Right lobe of liver (tissue), 6 donors: ENCODE results near the gene WIPF2. TPM values are rescaled to one million over a fixed set of nuclear protein-coding genes. Genes with fewer than 3 reads are reported as not detected.

ENCODE experiments used
- ATAC-seq, 4 donors: fragments of 200-7000 bp; cut with Tn5 transposase; one replicate each; pipeline ENCODE4 v1.9.1; 2020; ENCODE audit warnings: mild to moderate bottlenecking in 4 of 4, moderate library complexity in 4 of 4
- DNase-seq, 3 donors: peaks; one replicate each; pipeline ENCODE4 v3.0.0-alpha.2; 2020
- H3K27ac ChIP-seq, 3 donors: fragments of 200-600 bp; one replicate each; pipeline ENCODE4 v1.8.0; 2022
- H3K27me3 ChIP-seq, 2 donors: fragments of 200-600 bp; one replicate each; pipeline ENCODE4 v1.8.0; 2022
- H3K36me3 ChIP-seq, 4 donors: fragments of 200-600 bp; sonication (generic) in 1 of 4; one replicate each; pipeline versions ENCODE4 v1.5.1 to v1.8.0; 2017 to 2022; ENCODE audit warnings: control low read depth in 1 of 4
- H3K4me1 ChIP-seq, 4 donors: fragments of 200-600 bp; sonication (generic) in 1 of 4; one replicate each; pipeline versions ENCODE4 v1.5.1 to v1.8.0; 2017 to 2022; ENCODE audit warnings: control low read depth in 1 of 4
- H3K4me3 ChIP-seq, 3 donors: fragments of 200-600 bp; one replicate each; pipeline ENCODE4 v1.8.0; 2022
- H3K9me3 ChIP-seq, 4 donors: fragments of 200-600 bp; sonication (generic) in 1 of 4; one replicate each; pipeline versions ENCODE4 v1.5.1 to v1.8.0; 2017 to 2022; ENCODE audit warnings: control low read depth in 1 of 4
- POLR2A ChIP-seq: fragments of 450-650 bp; IDR thresholded peaks from one replicate; pipeline ENCODE4 v1.6.1; 2017; ENCODE audit warnings: antibody characterized with exemption, mild to moderate bottlenecking
- WGBS: methylation state at CpG from one replicate; pipeline ENCODE4 v1.1.6; 2018; ENCODE audit warnings: low coverage, low lambda C conversion rate; ENCODE audit not compliant: insufficient coverage; ENCODE audit errors: missing lambda C conversion rate; 5-methylcytosine and 5-hydroxymethylcytosine counted together
- intact Hi-C, 2 donors: fragments of 100-400 bp; cut with DNase I; formaldehyde crosslinking; loops; one replicate each; pipeline versions ENCODE4 v1.11.2 to v1.14.1; 2022
- total RNA-seq, 6 experiments: library from RNA; depleted of rRNA in 2 of 6; stranded (reverse); fragments of >200 nt in 2 of 6; fragmentation: NEBNext Ultra II Directional in 3 of 6; extraction: Animal tissue kit (Norgen Biotek cat#: 25700) in 3 of 6; gene quantifications; one replicate each; pipeline versions ENCODE4 v1.1.0 to v1.2.4, GENCODE V29; 2016 to 2023
- TF ChIP-seq, protein P1 (sequence below), 4 donors: fragments of 200-600 bp in 3 of 4; fragments of 450-650 bp in 1 of 4; IDR thresholded peaks; one replicate each; pipeline versions ENCODE4 v1.5.1 to v1.8.0; 2016 to 2022; ENCODE audit warnings: antibody characterized with exemption in 4 of 4, mild to moderate bottlenecking in 2 of 4
- donor health status: DM: no; HTN: yes; CAD: no.
- donor health status: DM: no; HTN: no; CAD: no.
- donor health status: DM: no; HTN: no; CAD: no.
- donor health status: DM: no; HTN: yes; CAD: no.
- donor health status: DM: no; HTN: yes; CAD: no.

The WIPF2 gene
- total RNA-seq, 6 experiments from 2014 or later = 7.0 to 12.1 (median 9.0) TPM

DNA sequence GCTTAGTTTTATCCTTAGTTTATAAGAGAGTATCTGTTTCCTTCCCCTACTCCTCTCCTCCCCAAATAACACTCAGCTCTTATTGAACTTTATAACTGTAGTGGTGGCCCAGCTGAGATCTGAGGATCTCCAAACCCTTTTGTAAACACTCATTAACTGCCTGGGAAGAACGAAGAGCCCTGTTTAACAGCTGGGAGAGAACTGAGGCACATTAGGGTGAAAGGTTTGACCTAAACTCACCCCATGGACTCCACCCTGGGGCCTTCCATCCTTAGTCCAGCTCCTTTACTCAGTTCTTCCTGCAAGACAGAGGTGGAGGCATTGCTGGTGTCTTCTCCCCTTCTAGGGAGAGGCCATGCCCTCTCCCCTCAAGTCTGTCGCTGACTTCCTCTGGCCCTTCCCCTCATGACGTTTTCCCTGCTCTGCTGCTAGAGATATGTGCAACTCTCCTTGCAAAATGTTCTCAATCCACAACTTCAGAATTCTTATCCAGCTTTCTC lies 88.7 kb downstream of the WIPF2 start:
- intact Hi-C loops = loop anchor here (5.0 kb wide), 2 partner anchors 45 to 50 kb away; no protein-coding TSS in a partner anchor

DNA sequence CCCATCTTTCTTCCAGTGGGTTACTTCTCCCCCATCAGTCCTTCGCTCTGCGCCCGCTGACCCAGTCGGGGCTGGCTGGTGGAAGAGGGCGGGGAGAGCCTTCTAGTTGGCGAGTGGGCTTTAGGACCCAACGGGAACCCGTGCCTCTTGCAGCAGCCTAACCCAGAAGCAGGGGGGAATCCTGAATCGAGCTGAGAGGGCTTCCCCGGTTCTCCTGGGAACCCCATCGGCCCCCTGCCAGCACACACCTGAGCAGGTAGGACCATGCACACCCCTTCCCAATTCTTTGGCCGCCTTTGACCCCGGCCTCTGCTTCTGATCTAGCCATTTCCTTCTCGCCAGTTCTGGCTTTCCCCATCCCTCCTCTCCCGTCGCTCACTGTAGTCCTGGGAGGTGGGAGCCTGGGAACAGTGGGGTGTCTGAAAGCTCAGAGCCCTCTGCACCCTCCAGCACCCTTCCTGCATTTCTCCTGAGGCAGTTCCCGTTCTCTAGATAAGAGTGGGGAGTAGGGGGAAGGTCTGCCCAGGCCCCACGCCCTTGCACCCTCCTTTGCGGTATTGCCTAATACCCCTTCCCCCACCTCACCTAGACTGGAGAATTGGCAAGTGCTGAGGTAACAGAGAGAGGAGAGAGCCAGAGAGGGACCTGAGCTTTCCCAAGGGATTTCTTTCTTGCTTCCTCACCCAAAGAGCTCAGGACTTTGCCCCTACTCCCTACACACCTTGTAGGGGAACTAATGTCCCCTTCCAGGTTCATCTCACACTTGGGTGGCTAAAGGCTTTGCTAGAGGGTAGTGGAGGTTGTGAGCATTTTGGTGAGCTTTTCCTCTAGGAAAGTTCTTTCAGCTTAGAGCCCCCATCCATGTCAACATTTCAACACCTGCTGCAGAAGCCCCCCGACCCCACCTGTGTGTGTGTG lies 90.2 kb downstream of the WIPF2 start, which contains the start of gene RARA:
Gene RARA, plus strand, starts transcription at position 150 of the 918 bp plus-strand sequence. CDS start 22,039 bp downstream, outside the sequence.
- 28% methylated on average over 17 of the region's 20 CpGs for WGBS
- H3K27ac ChIP-seq = peak within 1 kb of the TSS in 2 of 3 donors; percentile 13 to 37
- H3K4me3 ChIP-seq = peak within 1 kb of the TSS; percentile 18 to 51 (median 21)
- peak; percentile 26 to 60 (median 42) for ATAC-seq
- H3K36me3 ChIP-seq = no peaks in the 10 kb centered on the region
- no peak for TF ChIP-seq POLR2A
- TF ChIP-seq, protein P1, sequence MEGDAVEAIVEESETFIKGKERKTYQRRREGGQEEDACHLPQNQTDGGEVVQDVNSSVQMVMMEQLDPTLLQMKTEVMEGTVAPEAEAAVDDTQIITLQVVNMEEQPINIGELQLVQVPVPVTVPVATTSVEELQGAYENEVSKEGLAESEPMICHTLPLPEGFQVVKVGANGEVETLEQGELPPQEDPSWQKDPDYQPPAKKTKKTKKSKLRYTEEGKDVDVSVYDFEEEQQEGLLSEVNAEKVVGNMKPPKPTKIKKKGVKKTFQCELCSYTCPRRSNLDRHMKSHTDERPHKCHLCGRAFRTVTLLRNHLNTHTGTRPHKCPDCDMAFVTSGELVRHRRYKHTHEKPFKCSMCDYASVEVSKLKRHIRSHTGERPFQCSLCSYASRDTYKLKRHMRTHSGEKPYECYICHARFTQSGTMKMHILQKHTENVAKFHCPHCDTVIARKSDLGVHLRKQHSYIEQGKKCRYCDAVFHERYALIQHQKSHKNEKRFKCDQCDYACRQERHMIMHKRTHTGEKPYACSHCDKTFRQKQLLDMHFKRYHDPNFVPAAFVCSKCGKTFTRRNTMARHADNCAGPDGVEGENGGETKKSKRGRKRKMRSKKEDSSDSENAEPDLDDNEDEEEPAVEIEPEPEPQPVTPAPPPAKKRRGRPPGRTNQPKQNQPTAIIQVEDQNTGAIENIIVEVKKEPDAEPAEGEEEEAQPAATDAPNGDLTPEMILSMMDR (IDR thresholded peaks at IDR 0.05) = no peak
- intact Hi-C loops = loop anchor here (5.0 kb wide), 2 partner anchors 43 to 48 kb away; no protein-coding TSS in a partner anchor
- DNase-seq = peak; percentile 24 to 71 (median 55)
- H3K9me3 ChIP-seq = no peaks in the 10 kb centered on the region
- no peaks in the 10 kb centered on the region for H3K27me3 ChIP-seq
- peaks cover 0 to 56% (median 28%) of the 10 kb centered on the region in 4 donors for H3K4me1 ChIP-seq

More for the DNA sequence above, 88.7 kb downstream of the WIPF2 start:
- Histone ChIP-seq H3K9me3 (no peaks in the 10 kb centered on the region), H3K36me3 (no peaks in the 10 kb centered on the region), H3K27me3 (no peaks in the 10 kb centered on the region), H3K4me3 (no peak overlapping the region), H3K4me1 (peaks cover 0 to 50% (median 24%) of the 10 kb centered on the region in 4 donors), H3K27ac (peak overlapping the region in 2 of 3 donors; percentile 13 to 37)
- DNase-seq = peak in 1 of 3 donors; percentile 49
- 27% methylated on average over 3 of the region's 3 CpGs for WGBS
- ATAC-seq = peak; percentile 8 to 49 (median 24)
- TF ChIP-seq, protein P1 (IDR thresholded peaks at IDR 0.05) = no peak

DNA sequence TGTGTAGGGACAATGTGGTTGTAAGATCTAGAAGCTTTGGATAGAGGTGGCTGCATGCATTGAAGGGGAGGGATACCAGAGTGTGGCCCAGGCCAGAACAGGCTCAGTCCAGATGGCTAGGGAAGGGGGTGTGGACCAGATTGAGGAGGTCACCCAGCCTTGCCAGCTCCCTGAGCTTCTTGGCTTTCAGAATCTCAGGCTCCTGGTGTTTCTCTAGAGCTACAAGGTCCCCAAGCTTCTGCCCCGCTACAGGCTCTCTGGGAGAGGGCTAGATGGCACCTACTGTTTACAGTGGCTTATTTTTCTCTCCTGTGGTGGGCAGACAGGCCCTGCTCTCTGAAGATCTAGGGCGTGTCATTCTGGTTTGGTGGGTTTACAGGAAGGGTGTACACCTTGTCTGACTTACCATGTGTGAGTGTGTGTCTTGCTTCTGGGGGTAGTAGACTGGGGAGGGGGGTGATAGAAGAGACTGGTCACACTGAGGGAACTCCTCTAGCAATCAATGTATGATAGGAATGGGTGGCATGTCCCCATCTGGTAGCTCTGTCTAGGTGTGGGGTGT lies 90.9 kb downstream of the WIPF2 start:
- no peak for TF ChIP-seq POLR2A
- TF ChIP-seq, protein P1 (IDR thresholded peaks at IDR 0.05) = no peak
- ATAC-seq (no peak), DNase-seq (peak in 2 of 3 donors; percentile 37 to 42)
- Histone ChIP-seq H3K27me3 (no peaks in the 10 kb centered on the region), H3K9me3 (no peaks in the 10 kb centered on the region), H3K4me1 (peaks cover 0 to 60% (median 30%) of the 10 kb centered on the region in 4 donors), H3K27ac (no peak overlapping the region), H3K4me3 (peak overlapping the region in 1 of 3 donors; percentile 51), H3K36me3 (no peaks in the 10 kb centered on the region)
- WGBS = 80% methylated on average over 1 of the region's 2 CpGs
- intact Hi-C loops = loop anchor here (5.0 kb wide), 2 partner anchors 42 to 47 kb away; no protein-coding TSS in a partner anchor

DNA sequence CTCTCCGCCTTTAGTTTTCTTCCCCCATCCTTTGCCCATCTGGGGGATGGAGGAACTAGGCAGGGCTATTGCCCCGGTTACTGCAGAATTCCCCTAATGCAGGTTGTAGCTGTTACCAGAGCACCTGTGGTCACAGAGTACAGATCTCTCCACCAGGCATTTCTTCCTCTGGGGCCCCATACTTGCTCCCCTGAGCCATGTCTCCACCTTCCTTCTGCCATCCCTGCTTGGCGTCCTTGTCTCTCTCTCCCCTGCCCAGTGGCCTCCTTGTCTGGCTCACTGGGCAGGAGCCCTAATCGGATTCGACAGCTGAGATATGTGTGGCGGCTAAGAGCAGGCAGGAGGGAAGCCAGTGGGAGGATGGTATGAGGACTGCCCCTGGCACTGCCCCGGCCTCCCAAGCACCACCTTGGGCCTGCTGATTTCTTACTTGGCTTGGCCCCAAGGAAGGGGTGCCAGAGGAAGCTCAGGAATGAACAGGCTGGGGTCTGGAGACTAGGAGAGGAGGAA lies 91.8 kb downstream of the WIPF2 start:
- no peak overlapping the region for H3K27ac ChIP-seq
- 56% methylated on average over 5 of the region's 7 CpGs for WGBS
- H3K36me3 ChIP-seq = no peaks in the 10 kb centered on the region
- TF ChIP-seq, protein P1 (IDR thresholded peaks at IDR 0.05) = no peak
- TF ChIP-seq POLR2A = no peak
- H3K9me3 ChIP-seq = no peaks in the 10 kb centered on the region
- ATAC-seq (no peak), DNase-seq (peak; percentile 16 to 45 (median 41))
- no peaks in the 10 kb centered on the region for H3K27me3 ChIP-seq
- intact Hi-C loops = no loop called here
- no peak overlapping the region for H3K4me3 ChIP-seq
- H3K4me1 ChIP-seq = peaks cover 0 to 63% (median 32%) of the 10 kb centered on the region in 4 donors
